HG03139 (cell line): ENCODE measurements around the gene EID1.
"Not testable (repeated sequence)": the region's sequence is repeated elsewhere in the genome, so short reads cannot be mapped to it uniquely, and the experiment has no call there.

Experiments
- ATAC-seq: cut with Tn5 transposase; IDR thresholded peaks from one replicate; pipeline ENCODE4 v1.9.1; 2021; ENCODE audit not compliant: unreplicated experiment

EID1 gene, protein sequence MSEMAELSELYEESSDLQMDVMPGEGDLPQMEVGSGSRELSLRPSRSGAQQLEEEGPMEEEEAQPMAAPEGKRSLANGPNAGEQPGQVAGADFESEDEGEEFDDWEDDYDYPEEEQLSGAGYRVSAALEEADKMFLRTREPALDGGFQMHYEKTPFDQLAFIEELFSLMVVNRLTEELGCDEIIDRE

DNA sequence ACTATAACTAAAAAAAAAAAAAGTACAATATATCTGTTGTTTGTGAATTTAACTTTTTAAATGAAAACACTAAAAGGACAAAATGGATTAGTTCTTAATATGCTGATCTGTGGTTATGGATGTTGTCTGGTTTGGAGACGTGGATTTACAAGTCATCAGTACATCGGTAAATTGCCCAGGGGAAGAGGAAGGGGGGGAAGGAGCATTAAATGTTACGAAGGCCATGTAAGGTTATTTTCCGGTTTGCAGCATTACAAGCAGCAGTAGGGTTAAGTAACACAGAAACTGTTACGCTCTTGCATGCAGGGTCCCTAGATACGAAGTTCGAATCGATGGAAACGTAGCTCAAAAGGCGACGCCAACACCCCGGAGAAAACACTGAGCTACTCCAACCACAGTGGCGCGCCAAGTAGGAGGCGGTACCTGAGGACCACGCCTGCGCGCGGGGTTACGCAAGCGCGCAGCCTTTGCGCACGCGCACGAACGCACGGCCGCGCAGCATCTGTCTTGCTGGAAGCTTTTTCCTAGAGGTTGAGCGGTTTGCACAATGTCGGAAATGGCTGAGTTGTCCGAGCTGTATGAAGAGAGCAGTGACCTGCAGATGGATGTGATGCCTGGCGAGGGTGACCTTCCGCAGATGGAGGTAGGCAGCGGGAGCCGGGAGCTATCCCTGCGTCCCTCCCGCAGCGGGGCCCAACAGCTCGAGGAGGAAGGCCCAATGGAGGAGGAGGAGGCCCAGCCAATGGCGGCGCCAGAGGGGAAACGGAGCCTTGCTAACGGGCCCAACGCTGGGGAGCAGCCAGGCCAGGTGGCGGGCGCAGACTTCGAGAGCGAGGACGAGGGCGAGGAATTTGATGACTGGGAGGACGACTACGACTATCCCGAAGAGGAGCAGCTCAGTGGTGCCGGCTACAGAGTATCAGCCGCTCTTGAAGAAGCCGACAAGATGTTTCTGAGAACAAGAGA is at the start of gene EID1:
Gene EID1, plus strand, starts transcription at position 505 of the 966 bp plus-strand sequence. Its CDS starts 43 bp downstream, at position 548.
- peak; percentile 90 for ATAC-seq

GRCh38 chr15:48828471-48828870 is 49.5 kb upstream of the EID1 start:
- no peak for ATAC-seq

DNA sequence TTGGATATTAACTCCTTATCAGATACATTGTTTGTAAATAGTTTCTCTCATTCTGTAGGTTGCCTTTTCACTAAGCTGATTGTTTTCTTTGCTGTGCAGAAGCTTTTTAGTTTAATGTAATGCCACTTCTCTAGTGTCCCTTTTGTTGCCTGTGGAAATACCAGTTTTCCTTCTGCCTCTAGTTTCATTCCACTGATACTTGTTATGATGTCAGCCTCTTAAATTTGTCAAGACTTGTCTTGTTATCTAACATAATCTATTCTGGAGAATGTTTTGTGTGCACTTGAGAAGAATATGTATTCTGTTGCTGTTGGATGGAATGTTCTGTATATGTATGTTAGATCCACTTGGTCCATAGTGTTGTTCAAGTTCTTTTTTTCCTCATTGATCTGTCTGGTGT is 49.0 kb upstream of the EID1 start:
- ATAC-seq: no peak

- no peak for ATAC-seq
Measured at GRCh38 chr15:48832648-48833047, 45.3 kb upstream of the EID1 start.

DNA sequence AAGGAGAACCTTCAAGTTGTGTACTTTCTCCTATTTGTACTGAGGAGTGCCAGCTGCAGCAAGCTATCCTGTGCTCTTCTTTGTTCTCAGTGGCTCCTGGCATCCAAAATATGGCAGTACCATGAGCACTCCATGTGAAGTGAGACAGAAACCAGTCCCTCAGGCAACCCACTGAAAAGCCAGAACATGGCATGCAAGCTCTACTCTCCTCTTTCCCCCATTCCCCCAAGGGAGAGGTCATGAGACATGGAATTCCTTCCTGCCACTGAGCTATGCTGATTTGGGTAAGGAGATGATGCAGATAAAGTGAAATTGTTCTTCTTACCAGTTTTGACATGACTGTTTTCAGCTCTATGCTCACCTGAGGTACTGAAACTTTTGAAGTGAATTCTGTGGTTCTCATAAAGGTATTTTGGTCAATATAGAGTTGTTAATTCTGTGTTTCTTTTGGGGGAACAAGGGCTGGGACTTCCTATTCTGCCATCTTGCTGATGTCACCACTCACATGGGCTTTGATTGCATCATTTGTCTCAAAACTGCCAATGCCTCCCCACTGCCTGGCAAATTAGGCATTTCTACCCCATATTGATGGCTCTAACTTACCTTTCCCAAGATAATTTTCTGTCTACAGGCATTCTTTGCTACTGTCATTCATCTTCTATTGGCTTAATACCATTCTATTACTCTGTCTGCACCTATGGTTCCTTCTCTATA is 44.3 kb upstream of the EID1 start:
- ATAC-seq: no peak

DNA sequence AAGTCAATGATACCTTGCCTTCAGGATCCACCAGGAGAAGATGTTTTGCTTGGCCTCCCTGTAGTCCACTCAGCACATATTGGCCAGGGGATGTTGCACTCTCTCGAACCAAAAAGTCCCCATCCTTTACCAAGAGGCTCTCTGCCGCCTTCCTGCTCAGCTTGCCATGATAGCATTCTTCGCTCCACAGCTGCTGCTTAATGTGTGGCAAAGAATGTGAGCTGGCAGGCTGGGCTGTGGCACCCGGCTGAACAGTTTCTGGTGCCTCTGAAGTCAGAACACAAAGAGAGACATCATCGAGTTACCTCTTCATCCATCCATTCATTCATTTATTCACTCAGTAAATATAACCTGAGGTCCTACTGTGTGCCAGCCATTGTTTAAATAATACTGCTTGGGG is 43.2 kb upstream of the EID1 start:
- no peak for ATAC-seq

- ATAC-seq: no peak
Measured at GRCh38 chr15:48842501-48842900, 35.4 kb upstream of the EID1 start.

DNA sequence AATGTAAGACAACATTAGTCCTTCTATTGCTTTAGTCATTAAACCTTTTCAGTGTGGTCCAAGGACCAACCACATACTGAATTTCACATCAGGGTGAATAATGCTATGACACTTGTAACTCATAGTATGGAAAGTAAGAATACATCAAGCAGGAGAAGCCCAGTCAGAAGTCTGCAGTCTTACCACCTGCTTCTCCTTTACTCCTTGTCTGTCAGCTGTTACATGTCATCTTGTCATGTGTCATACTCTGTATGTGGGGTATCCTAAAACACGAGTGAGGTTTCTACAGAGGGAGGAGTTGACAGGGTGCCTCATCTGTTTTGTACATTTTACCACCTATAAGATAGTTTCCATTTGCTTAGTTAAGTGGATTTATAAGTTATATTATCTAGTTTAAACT is 32.8 kb upstream of the EID1 start:
- ATAC-seq: no peak

- no peak for ATAC-seq
Measured at GRCh38 chr15:48850648-48851047, 27.3 kb upstream of the EID1 start.

DNA sequence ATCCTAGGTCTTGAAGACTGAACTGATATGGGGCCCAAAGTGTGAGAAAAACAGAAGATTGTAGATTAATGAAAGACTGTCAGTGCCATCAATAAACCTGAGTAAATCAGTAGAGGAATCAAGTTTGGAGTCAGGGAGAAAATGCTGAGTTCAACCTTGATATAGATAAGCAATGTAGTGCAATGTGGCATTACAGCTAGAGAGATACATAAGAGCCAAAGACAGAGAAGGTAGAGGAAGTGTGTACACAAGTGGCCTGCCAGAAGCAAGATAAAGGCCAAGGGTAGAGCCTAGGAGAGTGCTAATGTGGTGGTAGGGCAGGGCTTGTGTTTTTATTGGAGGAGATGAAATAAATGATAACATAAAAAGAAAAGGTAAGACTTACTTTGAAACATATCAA is 26.0 kb upstream of the EID1 start:
- ATAC-seq: no peak

DNA sequence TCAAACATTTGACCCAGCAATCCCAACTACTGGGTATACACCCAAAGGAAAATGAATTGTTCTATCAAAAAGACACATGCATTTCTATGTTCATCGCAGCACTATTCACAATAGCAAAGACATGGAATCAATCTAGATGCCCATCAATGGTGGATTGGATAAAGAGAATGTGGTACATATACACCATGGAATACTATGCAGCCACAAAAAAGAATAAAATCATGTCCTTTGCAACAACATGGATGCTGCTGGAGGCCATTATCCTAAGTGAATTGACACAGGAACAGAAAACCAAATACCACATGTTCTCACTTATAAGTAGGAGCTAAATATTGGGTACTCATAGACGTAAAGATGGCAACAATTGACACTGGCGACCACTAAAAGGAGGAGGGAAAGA is 23.5 kb upstream of the EID1 start:
- ATAC-seq: not testable (repeated sequence)

DNA sequence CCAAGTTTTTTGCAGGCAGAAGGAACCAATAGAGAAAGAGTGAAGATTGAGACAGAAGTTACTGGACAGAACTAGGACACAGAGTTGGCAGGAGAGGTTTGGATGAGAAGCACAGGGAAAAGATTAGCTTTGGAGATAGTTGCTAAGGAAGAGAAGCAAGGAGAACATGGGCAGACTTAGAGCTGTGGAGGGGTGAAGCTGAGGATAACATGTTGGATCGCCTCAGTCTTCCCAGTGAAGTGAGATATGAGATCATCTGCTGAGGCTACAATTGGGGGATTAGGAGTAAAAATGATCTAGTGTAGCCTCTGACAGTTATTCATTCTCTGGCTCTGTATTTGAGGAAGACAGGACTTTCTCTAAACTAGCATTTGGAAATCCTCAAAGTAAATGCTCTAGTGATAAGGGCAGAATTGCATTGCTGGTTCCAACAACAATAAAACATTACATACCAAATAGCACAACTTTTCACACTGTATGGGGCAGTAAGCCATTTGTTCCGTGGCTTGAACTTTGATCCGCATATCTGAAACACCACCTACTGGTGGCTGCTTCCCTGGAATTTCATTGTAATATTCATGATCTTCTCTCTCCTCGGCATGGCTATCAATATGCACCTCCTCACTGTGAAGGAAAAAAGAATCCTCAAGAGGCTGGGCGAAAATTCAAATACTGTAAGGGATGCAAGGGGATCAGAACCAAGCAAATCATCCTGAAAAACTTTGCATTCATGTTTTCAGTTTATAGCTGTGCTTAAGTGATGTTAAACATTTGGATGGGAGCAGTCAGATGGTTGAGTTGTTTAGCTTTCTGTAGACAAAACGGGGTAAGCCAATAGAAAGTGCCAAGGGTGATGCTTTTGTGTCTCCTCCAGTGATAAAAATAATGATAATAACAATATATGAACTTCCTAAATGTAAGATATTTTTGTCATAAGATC is 22.2 kb upstream of the EID1 start:
- ATAC-seq: no peak

- no peak for ATAC-seq
Measured at GRCh38 chr15:48856942-48857341, 21.0 kb upstream of the EID1 start.

- no peak for ATAC-seq
Measured at GRCh38 chr15:48858401-48858800, 19.5 kb upstream of the EID1 start.

DNA sequence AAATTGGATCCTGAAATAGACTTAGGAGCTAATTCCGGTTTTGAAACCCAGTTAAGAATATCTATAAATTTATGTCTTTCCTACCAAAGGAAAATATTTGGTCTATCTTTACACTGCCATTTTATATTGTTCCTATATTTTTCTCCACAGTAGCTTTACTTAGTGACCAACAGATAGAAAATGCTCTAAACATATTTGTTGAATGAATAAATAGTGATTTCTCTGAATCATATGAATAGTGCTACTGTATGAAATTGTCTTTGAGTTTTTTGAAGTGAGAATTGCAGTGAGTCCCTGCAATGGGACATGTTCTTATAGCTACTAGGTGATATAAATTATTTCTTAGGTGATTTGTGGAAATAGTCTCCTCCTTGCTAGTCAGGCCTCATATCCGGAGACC is 18.5 kb upstream of the EID1 start:
- no peak for ATAC-seq

DNA sequence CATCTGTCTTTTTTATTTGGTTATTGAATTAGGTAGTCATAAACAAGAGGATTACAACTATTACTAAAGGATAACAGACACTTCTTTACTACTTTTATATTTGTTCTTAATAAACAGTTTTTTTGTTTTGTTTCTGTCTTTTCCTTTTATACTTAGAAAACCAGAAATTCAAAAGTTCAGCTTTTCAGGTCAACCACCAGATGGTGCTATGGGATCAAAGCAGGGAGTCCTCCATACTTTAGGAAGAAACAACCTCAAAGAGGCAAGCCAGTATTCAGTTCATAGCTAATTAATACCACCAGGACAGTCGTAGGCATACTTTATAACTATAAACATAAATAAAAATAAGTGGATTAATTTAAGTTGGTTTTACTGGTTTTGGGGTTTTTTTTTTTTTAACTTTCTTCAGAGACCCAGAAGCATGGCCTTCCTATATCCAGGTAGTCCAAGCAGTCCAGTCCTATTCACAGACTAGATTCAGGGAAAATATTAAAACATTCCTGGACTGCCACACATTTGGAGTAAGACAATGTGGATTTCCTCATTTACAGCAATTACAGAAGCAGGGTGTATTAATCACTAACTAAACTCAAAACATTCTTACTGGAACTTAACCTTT is 16.0 kb upstream of the EID1 start:
- ATAC-seq: peak; percentile 57

GRCh38 chr15:48862705-48863104 is 15.2 kb upstream of the EID1 start:
- no peak for ATAC-seq

DNA sequence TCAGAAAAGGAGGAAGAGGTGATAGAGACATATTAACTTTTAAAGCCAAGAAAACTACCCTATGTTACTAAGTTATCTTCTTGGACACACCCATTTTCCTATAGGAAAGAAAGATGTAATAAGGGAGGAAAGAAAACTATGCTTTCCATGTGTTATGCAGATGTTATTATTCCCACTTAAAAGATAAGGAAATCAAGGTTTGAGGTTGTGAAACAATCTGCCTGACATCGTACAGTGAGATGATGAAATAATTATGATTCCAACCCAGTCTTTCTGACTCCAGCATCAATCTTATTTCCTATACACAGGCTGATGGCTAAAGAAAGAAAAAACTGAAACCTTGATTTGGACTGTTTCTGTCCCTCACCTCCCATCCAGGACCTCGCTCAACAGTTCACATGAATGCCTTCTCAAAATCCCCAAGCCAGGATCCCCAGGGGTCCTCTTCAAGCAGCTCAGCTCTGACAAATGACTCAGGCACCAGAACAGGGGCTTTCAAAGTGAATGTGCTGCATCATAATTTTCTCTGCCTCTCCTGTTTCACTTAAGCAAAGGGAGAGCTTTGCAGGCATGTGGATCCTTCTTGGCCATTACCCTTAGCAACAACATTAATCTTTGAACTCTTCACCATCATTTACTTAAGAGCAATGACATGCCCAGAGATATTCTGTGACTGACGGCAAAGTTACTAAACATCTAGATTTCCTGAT is 12.4 kb upstream of the EID1 start:
- no peak for ATAC-seq

DNA sequence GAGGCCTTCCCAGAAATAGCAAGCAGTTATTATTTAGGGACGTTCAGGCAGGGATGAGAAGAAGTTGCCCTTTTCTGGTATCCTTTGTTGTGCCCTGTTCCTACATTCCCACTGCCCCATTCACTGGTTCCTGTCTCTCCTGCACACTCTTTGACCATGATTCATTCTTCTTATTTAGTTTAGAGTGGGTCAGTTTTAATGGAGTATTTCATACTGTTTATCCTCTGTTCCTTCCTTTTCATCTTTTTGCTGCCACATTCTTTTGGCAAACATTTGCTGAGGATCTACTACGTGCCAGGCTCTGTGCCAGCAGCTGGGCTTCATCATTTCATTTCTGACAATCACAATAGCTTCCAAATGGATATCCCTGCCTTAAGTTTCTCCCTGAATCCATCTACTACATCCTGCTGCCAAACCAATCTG is 11.8 kb upstream of the EID1 start:
- no peak for ATAC-seq

GRCh38 chr15:48868023-48868422 is 9.9 kb upstream of the EID1 start:
- no peak for ATAC-seq
